Esophagus mucosa (tissue), 1 donor: ENCODE results near the gene TBC1D19. TPM values are rescaled to one million over a fixed set of nuclear protein-coding genes. Genes with fewer than 3 reads are reported as not detected.
A peak's percentile ranks its signal among the peaks of the same experiment; 100 is the strongest.

ENCODE experiments used
- ATAC-seq: fragments of 200-7000 bp; cut with Tn5 transposase; one replicate; pipeline ENCODE4 v1.9.1; 2020
- total RNA-seq: library from RNA; stranded (reverse); gene quantifications from one replicate; pipeline ENCODE4 v1.2.4, GENCODE V29; 2023
- donor health status: DM: yes; HTN: yes; CAD: no.

Gene TBC1D19
- total RNA-seq, 1 donor from 2014 or later: 2.7 TPM

- no peak for ATAC-seq
Measured at GRCh38 chr4:26784207-26784865, 200.5 kb downstream of the TBC1D19 start.

GRCh38 chr4:26785312-26785711 lies 201.4 kb downstream of the TBC1D19 start:
- ATAC-seq: no peak

GRCh38 chr4:26785810-26786209 lies 201.9 kb downstream of the TBC1D19 start:
- ATAC-seq: no peak

GRCh38 chr4:26786916-26787315 lies 203.0 kb downstream of the TBC1D19 start:
- no peak for ATAC-seq

GRCh38 chr4:26787461-26788340 lies 203.8 kb downstream of the TBC1D19 start:
- ATAC-seq: peak; percentile 96

- ATAC-seq: no peak
Measured at GRCh38 chr4:26788341-26788733, 204.5 kb downstream of the TBC1D19 start.

- no peak for ATAC-seq
Measured at GRCh38 chr4:26789208-26789607, 205.3 kb downstream of the TBC1D19 start.

- ATAC-seq: no peak
Measured at GRCh38 chr4:26791346-26791745, 207.5 kb downstream of the TBC1D19 start.

GRCh38 chr4:26792639-26793038 lies 208.8 kb downstream of the TBC1D19 start:
- ATAC-seq: no peak

GRCh38 chr4:26793735-26794134 lies 209.9 kb downstream of the TBC1D19 start:
- ATAC-seq: no peak

GRCh38 chr4:26796081-26796480 lies 212.2 kb downstream of the TBC1D19 start:
- ATAC-seq: no peak

GRCh38 chr4:26802790-26803189 lies 218.9 kb downstream of the TBC1D19 start:
- no peak for ATAC-seq

GRCh38 chr4:26803211-26803861 lies 219.5 kb downstream of the TBC1D19 start:
- no peak for ATAC-seq

GRCh38 chr4:26804451-26804850 lies 220.6 kb downstream of the TBC1D19 start:
- ATAC-seq: no peak

- ATAC-seq: no peak
Measured at GRCh38 chr4:26804925-26805324, 221.0 kb downstream of the TBC1D19 start.

Other genes starting within 250 kb of the TBC1D19 start
- gene CCKAR, start 93.6 kb upstream of the TBC1D19 start, total RNA-seq: not detected